Endometrial microvascular endothelial cells (primary cell): ENCODE data around the gene RNF224. TPM values are rescaled to one million over a fixed set of nuclear protein-coding genes. Genes with fewer than 3 reads are reported as not detected.
"Not testable (repeated sequence)": the region's sequence is repeated elsewhere in the genome, so short reads cannot be mapped to it uniquely, and the experiment has no call there.

Experiments
- in situ Hi-C: cut with HindIII; loops from 2 replicates; pipeline ENCODE4 v1.10.0; 2017; ENCODE audit warnings: low sequenced_read_pairs, low pct_unique_long_range_greater_than_20kb; ENCODE audit errors: inconsistent ontology term
- total RNA-seq: library from RNA; depleted of rRNA; stranded (reverse); fragments of >200 nt; gene quantifications from one replicate; pipeline ENCODE4 v1.2.3, GENCODE V29; 2015; ENCODE audit errors: inconsistent ontology term

Gene RNF224
- total RNA-seq, 1 donor from 2014 or later = not detected

DNA sequence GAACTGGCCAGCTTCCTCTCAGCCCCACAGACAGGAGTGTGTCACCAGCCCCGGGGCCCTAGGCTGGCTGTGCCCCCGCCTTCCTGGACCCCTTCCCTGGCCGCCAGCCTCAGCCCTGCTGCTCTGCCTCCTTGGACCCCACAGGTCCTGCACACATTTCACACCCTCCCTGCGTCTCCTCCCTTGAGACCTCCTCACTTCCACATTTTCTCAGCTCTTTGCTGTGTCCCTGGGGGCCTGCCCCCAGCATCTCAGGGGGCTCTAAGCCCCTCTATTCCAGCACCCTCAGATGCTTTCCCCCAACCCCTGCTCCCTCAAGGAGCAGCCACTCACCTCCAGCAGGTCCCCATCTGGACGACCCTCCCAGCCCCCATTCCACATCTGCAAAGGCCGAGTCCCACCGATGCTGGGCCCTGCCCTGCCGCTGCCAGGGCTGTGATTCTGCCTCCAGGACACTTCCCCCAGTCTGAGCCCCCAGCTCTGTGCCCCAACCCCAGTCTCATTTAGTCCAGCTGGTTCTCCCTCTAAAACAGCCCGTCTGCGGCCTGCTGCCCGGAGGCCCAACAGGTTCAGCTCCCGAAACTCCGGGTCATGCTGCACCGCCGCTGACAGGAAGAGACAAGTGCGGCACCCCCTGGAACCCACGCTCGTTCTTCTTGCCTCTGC lies 7.6 kb downstream of the RNF224 start:
- in situ Hi-C loops = no loop called here

DNA sequence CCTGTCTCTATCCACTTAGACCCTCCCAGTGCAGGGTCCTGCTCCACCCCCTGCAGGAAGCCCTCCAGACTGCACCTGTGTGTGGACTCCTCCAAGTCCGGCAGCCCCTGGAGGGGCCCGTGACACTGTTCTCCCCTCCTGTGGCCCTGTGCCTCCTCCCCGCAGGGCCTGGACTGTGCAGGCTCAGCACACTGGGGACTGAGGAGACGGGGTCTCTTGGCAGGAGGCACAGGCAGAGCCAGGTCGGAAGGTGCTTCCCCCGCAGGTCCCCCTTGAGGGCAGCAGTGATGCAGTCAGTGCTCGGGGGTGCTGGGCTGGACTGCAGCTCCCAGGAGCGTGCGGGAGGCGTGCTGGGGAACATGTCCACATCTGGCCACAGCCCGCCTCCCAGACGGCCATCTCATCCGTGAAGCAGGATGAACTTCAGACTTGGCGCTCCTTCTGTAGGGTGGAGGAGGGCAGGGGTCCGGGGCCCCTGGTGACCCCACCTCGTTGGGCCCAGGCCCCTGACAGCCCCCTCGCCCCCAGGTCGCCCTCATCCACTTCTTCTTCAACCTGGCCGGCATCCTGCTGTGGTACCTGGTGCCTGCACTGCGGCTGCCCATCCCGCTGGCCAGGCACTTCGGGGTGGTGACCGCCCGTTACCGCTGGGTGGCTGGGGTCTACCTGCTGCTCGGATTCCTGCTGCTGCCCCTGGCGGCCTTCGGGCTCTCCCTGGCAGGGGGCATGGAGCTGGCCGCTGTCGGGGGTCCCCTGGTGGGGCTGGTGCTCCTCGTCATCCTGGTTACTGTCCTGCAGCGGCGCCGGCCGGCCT lies 8.3 kb downstream of the RNF224 start:
- in situ Hi-C loops = no loop called here

DNA sequence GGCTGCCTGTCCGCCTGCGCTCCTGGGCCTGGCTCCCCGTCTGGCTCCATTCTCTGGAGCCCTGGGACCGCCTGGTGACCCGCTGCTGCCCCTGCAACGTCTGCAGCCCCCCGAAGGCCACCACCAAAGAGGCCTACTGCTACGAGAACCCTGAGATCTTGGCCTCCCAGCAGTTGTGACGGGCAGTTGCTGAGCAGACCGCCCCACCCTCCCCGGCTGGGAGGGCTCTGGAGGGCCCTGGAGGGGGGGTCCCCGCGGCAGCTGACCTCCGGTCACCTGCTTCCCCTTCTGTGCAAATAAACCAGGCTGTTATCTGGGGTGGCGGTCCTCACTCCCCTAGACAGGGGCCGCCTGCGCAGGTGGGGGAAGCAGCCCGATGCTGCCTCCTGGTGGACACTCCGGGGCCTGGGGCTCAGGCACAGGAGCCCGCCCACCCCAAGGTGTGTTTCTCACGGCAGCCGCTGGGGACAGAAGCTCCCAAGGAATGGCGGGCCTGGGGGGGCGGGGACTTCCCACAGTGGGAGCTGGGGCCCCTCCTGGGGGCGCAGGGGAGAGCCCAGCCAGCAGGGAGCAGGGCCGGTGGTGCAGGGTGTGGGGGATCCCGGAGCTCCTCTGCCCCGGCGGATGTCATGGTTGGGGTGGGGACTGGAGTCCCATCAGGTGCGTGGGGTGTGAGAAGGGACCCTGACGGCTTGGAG lies 9.1 kb downstream of the RNF224 start:
- in situ Hi-C loops = no loop called here

DNA sequence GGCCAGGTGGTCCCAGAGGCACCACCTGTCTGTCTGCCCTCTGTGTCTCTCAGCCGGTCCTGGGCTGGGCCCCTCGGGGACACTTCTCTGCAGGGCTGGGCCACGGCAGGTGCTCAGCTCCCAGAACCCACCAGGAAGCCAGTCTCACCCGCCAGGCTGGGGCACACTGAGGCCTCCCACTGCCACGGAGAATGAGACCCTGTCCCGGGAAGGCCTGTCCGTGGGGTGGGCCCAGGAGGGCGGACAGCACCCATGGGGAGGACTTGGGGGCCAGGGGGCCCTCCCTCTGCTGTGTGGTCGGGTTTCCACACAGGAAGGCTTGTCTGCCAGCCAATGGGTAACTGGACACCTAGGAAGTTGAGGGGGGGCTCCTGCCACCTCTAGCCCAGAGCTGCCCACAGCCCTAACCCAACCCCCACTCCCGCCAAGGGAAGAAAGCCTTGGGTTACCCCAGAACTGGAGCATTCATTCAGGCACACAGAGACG lies 9.7 kb downstream of the RNF224 start:
- in situ Hi-C loops = no loop called here

DNA sequence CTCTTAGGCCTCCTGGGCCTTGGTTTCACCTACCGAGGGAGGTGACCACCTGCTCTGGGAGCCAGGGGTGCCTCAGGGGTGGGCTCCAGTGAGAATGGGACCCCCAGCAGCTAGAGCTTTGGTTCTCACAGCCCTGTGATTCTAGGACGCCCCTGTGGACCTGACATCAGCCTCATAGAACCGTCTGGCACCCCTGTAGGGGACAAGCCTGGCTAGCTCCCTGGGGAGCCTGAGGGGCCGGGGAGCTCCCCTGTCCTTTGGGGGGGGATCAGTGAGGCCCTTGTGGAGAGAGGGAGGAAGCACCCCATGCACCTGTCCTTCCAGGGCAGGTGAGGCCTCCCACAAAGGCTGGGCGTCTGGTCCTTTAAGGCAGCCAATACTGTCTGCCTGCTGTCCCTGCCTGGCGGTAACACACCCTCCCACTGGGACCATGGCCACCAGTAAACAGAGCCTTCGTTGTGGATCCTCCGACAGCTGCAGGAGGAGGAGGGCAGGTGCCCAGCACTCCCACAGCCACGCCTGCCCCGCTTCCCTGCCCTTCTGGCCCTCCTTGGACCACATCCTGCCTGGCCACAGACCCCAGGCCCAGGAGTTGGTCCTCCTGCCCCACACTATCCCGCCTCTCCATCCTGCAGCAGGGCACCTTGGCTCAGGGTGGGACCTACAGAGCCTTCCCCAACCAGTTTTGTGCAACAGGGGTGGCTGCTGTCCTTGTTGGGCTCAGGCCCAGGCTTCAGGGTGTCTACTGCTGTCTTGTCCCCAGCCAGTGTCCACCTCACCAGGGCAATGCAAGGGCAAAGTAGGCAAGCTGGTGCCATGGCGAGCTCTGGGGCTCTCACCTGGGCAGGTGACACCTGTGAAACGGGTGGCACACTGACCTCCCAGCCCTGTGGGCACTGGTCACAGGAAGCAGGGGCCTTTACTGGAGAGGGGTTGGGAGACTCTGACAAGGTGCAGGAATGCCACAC lies 10.7 kb downstream of the RNF224 start:
- in situ Hi-C loops = no loop called here

DNA sequence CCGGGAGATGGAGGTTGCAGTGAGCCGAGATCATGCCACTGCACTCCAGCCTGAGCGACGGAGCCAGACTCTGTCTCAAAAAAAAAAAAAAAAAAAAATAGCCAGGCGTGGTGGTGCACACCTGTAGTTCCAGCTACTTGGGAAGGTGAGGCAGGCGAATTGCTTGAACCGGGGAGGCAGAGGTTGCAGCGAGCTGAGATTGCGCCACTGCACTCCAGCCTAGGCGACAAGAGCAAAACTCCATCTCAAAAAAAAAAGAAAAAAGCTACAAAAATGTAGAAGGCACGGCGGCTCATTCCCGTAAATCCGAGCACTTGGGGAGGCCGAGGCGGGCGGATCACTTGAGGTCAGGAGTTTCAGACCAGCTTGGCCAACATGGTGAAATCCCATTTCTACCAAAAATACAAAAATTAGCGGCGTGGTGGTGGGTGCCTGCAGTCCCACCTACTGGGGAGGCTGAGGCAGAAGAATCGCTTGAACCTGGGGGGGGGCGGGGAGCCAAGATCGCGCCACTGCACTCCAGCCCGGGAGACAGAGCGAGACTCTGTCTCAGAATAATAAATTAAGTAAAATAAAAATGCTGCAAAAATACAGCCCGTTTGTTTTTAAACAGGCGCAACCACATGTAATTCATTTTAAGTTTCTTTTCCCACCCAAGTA lies 12.4 kb downstream of the RNF224 start:
- in situ Hi-C loops = not testable (repeated sequence)

DNA sequence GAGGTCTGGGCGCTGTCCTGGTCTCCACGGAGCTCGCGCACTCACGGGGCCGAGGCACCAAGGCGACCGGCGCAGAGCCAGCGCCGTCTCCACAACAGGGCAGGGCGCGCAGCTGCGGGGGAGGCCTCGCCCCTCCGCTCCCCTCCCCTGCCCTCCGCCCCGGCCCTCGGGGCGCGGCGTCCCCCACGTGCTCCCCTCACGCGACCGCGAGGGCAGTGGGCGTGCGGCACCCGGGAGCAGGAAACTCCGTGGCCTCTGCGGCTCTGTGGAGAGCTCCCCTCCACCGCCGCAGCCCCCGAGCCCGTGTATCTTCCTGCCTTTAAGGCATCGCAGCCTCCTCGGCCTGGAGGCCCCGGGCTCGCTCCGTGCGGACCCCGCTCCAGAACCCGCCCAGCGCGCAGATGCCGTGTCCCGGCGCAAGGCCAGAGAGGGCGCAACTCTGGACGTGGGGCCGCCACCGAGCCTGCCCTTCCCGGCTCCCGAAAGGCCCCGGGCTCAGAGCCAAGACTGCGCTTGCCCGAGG lies 13.1 kb downstream of the RNF224 start:
- in situ Hi-C loops = no loop called here

DNA sequence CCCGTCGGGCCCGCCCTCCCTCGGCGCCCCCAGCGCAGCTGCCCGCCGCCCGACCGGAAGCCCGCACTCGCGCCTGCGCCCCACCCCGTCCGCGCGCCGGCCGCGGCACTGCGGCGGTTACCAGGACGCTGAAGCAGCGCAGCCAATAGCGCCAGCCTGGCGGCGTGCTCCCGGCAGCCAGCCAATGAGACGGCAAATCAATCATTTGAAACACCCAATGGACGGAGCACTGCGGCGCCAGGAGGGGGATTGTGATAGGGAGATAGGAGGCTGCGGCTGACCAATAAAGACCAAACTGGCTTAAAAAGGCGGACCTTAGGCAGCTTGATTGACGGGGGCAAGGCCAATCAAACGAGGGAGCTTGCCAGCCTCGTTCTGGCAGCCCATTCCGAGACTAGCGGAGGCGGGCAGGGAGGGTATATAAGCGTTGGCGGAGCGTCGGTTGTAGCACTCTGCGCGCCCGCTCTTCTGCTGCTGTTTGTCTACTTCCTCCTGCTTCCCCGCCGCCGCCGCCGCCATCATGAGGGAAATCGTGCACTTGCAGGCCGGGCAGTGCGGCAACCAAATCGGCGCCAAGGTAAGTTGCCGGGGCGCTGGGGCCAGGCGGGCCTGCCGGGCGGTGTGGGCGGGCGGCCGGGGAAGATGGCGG lies 13.7 kb downstream of the RNF224 start, which contains the start of gene TUBB4B:
TSS of gene TUBB4B (plus strand) at position 447 of the 649 bp plus-strand sequence. CDS start at position 521, 74 bp downstream.
- in situ Hi-C loops = no loop called here

DNA sequence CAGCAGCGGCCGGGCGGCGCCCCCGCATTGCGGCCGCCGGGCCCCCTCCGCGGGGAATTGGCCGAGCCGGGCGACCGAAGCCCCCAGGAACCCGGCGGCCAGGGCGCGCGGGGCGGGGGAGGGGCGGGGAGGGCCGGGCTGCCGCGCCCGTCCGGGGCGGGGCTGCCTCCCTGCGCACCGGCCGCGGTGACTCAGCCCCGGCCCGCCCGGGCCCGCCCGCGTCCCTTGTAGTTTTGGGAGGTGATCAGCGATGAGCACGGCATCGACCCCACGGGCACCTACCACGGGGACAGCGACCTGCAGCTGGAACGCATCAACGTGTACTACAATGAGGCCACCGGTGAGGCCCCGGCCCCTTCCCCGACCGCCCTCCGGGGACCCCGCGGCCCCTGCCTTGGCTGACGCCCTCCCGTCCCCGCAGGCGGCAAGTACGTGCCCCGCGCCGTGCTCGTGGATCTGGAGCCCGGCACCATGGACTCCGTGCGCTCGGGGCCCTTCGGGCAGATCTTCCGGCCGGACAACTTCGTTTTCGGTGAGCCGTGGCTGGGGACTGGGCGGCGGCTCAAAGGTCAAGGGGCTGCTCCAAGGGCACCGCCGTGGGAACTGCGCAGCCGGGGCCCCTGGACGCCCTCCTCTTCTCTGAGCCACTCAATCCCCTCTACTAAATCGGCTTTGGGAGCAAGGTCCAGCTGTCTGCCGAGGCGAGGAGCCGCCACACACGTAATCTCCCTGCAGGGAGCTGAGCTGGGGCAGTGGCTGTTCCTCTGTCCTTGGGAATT lies 14.4 kb downstream of the RNF224 start:
- in situ Hi-C loops = no loop called here

DNA sequence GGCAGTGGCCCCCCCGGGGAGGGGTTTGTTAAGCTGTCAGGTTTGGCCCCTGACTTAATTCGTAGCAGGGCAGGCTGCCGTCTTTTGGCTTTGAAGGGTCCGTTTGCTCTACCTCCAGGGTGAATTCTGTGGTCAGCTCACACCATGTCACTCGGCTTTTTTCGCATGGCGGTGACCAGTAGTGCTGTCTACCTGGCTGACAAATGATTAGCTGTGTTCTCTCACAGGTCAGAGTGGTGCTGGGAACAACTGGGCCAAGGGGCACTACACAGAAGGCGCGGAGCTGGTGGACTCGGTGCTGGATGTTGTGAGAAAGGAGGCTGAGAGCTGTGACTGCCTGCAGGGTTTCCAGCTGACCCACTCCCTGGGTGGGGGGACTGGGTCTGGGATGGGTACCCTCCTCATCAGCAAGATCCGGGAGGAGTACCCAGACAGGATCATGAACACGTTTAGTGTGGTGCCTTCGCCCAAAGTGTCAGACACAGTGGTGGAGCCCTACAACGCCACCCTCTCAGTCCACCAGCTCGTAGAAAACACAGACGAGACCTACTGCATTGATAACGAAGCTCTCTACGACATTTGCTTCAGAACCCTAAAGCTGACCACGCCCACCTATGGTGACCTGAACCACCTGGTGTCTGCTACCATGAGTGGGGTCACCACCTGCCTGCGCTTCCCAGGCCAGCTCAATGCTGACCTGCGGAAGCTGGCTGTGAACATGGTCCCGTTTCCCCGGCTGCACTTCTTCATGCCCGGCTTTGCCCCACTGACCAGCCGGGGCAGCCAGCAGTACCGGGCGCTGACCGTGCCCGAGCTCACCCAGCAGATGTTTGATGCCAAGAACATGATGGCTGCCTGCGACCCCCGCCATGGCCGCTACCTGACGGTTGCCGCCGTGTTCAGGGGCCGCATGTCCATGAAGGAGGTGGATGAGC lies 15.2 kb downstream of the RNF224 start:
- in situ Hi-C loops = no loop called here

DNA sequence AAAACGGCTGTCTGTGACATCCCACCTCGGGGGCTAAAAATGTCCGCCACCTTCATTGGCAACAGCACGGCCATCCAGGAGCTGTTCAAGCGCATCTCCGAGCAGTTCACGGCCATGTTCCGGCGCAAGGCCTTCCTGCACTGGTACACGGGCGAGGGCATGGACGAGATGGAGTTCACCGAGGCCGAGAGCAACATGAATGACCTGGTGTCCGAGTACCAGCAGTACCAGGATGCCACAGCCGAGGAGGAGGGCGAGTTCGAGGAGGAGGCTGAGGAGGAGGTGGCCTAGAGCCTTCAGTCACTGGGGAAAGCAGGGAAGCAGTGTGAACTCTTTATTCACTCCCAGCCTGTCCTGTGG lies 15.9 kb downstream of the RNF224 start:
- in situ Hi-C loops = not testable (repeated sequence)

DNA sequence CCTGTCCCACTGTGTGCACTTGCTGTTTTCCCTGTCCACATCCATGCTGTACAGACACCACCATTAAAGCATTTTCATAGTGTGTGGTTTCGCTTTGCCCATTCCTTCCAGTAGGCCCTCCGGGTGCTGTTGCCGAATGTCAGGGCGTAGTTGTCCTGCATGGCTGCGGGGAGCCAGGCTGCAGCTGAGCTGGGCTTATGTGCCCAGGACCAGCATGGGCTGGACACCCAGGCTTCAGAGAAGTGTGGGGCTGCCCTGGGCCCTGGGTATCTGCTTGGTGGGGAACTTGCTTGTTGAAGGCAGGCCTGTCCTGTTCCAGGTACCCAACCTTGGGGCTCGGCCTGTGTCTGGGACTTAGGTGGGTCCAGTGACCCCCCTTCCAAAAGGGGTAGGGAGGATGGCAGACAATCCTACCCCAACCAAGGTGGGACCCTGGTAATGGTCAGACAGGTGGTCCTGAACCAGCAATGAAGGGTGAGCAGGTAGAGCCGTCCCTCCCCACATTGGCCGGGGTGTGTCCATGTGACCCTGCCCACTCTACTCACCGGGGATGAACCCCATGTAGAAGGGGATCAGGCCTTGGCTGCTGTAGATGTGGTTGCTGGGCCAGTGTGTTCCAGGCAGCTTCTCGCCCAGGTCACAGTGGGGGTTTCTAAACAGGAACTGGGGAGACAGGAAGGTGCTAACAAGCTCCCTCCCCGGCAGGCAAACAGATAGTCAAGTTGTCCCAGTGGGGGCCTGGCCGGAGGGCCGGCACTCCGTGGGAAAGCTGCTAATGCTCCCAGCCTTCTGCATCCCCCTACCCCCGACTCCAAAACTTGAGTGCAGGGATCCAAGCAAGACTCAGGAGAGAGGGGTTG lies 16.6 kb downstream of the RNF224 start:
- in situ Hi-C loops = no loop called here

DNA sequence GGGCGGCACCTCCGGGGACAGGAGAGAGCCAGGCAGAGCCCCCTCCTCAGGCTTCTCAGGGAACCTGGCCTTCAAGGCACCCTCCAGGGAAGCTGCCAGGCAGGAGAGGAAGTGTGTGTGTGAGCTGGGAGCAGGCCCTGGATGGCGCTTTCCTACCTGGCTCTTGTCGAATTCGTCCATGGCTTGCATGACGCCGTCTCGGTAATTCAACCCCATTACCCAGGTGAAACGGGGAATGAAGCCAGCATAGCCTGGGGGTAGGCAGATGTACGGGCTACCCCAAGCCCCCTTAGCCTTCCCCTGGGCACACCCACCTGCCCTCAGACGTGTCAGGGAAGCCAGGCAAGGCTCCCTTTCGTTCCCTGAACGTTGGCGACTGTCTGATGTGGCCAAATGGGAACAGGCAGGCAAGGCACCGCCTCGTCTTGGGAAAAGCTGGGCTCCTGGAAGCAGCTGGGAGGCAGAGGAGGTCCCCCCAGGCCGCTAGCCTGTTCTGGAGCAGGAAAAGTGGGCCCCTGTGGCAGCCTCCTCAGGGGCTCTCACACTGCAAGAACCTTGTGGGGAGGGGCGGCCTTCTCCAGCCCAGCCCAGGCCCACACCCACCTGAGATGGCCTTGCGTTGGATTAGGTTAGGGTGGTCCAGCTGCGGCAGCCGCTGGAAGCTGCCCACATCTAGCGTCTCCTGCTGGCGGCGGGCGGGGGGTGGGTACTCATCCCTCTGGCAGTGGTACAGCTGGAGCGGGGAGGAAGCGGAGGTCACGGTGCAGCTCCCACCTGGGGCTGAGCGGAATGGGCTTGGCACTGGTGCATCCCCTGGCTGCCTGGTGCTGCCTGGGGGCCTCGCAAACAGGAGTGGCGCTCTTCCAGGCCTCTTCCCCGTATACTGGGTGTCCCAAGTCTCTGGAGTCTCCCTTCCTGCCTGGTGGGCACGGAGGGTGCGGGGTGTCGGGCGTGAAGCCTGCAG lies 17.5 kb downstream of the RNF224 start:
- in situ Hi-C loops = no loop called here
